Daoy (cell line): ENCODE measurements around the gene URGCP. TPM values are rescaled to one million over a fixed set of nuclear protein-coding genes. Genes with fewer than 3 reads are reported as not detected.

Experiments used
- DNase-seq: peaks from one replicate; pipeline ENCODE4 v3.0.0-alpha.2; 2015; ENCODE audit warnings: low read depth
- total RNA-seq: library from RNA; depleted of rRNA; stranded (reverse); fragments of >200 nt; shearing (Covaris generic); gene quantifications from 2 replicates; pipeline ENCODE4 v1.2.3, GENCODE V29; 2014; rRNA removed

The URGCP gene, protein sequence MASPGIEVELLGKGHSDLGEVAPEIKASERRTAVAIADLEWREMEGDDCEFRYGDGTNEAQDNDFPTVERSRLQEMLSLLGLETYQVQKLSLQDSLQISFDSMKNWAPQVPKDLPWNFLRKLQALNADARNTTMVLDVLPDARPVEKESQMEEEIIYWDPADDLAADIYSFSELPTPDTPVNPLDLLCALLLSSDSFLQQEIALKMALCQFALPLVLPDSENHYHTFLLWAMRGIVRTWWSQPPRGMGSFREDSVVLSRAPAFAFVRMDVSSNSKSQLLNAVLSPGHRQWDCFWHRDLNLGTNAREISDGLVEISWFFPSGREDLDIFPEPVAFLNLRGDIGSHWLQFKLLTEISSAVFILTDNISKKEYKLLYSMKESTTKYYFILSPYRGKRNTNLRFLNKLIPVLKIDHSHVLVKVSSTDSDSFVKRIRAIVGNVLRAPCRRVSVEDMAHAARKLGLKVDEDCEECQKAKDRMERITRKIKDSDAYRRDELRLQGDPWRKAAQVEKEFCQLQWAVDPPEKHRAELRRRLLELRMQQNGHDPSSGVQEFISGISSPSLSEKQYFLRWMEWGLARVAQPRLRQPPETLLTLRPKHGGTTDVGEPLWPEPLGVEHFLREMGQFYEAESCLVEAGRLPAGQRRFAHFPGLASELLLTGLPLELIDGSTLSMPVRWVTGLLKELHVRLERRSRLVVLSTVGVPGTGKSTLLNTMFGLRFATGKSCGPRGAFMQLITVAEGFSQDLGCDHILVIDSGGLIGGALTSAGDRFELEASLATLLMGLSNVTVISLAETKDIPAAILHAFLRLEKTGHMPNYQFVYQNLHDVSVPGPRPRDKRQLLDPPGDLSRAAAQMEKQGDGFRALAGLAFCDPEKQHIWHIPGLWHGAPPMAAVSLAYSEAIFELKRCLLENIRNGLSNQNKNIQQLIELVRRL
- 46.2 and 55.7 TPM in 2 replicates for total RNA-seq

DNA sequence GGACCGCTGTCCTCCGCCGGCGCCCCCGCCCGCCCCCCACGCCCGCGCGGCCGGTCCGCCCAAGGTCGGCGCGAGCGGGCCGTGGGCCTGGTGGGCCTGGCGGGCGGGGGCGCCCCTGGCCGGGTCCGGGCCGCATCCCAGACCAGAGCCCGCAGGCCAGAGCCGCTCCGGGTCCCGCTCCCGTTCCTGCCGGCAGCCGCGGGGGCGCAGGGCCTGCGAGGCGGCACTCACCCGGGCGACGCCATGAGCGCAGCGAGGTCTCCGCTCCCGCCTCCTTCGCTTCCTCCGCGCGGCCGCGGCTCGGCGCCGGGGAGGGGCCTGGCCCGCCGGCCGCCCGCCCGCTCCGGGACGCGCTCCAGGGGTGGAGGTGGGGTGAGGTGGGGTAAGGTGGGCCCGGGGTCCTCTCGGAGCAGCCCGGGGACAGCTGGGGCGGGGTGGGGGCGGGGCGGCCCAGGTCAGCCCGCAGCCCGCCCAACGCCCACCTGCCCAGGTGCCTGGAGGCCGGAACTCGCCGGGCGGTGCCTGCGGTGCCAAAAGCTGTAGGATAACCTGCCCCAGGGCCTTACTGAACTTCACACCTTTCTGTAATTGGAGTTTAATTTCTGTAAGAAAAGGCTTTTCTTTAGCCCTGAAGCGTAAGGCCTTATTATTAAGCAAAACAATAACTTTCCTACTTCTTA, at the start of gene URGCP:
Gene URGCP (minus strand): TSS at position 266 of the 680 bp plus-strand sequence. CDS start 21 bp downstream, at position 245.
- peak; percentile 74 for DNase-seq

GRCh38 chr7:43956027-43956426, 49.6 kb upstream of the URGCP start:
- no peak for DNase-seq

- peak; percentile 72 for DNase-seq
Measured at GRCh38 chr7:43954524-43955228, 48.3 kb upstream of the URGCP start.

DNA sequence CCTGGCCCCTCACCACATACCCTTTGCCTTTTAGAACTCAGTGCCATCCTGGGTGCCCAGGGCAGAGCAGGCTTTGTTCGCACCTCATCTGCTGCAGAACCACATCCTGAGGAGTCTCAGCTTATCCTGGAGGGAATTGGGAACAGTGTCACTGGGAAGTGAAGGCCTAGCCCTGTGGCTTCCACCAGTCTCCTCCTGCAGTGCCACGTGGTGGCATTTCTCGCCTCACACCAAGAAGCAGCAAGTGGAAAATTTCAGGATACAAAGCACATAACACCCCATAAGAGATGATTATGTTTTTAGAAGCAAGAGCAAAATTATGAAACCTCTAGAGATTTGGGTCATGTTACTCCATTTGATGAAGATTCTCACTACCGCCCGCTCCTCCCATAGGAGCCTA, 46.7 kb upstream of the URGCP start:
- no peak for DNase-seq

- no peak for DNase-seq
Measured at GRCh38 chr7:43952028-43952427, 45.6 kb upstream of the URGCP start.

DNA sequence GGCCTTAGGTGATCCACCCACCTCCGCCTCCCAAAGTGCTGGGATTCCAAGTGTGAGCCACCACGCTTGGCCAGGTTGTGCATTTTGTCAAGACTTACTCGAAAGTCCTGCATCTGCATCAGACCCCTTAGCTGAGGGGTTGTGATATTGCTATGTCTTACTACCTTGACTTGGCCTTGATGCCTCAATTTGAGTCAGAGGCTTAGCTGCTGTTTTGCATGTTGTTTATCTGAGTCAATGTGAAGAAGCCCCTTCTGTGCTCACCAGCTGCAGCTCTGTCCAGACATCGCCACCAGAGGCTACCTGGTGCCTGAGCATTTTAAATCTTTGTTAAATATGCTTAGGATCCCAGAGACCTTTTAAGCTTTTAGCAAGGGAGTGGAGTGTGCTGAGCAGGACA, 37.9 kb upstream of the URGCP start:
- no peak for DNase-seq

- DNase-seq = no peak
Measured at GRCh38 chr7:43943417-43944187, 37.2 kb upstream of the URGCP start.

- no peak for DNase-seq
Measured at GRCh38 chr7:43942997-43943396, 36.6 kb upstream of the URGCP start.

GRCh38 chr7:43942250-43942649, 35.9 kb upstream of the URGCP start:
- no peak for DNase-seq

DNA sequence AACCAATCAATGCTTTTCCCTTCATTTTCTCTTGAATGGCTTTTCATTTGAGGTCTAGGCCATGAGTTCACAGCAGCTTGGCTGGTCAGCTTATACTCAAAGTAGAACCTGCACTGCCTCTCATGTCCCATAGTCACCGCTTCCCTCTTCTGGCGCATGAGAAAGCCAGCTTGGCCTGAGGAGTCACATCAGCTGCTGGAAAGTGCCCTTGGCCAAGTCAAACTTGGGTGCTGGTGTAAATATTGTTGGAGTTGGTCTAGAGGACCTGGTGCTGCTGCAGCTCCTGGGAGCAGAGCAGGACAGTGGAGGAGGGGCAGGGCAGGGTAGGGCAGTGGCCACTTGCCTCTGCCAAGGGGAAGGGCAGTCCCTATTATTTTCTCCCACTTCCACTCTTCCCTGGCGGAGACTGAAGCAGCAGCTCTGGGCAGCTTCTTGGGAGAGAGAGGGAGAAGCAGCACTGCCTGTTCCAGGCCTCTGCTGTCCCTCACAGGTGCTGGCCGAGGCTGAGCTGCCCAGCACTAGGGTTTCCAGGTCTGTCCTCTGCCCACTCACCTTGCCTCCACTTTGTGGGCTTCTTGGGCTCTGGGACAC, 32.6 kb upstream of the URGCP start:
- DNase-seq = no peak

DNA sequence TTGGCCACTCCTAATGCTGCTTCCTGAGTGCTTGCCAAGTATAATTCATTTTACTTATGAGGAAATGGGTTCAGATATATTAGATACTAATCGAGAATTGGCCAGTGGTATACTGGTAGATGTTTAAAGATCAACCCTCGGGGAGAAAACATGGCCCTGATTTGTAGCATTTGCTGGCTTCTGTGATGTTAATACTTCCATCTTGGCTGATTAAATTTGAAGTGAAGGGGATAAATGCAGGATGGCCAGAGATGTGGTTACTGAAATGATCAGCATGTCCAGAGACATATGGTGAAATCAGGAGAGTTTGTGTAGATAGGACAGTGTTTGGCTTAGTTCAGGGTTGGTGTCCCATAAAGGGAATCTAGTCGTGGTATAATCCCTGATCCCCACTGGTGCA, 31.0 kb upstream of the URGCP start:
- DNase-seq = no peak

GRCh38 chr7:43933902-43934560, 27.6 kb upstream of the URGCP start:
- DNase-seq = no peak

DNA sequence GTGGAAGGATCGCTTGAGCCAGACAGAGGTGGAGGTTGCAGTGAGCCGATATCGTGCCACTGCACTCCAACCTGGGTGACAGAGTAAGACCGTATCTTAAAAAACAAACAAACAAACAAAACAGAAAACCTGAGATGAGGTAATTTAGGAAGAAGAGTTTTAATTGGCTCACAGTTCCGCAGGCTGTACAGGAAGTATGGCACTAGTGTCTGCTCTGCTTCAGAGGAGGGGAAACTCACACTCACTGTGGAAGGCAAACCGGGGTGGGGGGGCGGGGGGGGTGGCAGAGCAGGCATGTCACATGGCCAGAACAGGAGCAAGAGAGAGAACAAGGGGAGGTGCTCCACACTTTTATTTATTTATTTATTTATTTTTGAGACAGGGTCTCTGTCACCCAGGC, 24.9 kb upstream of the URGCP start:
- DNase-seq = no peak

GRCh38 chr7:43929529-43930457, 23.4 kb upstream of the URGCP start:
- DNase-seq = no peak

GRCh38 chr7:43927810-43928209, 21.4 kb upstream of the URGCP start:
- no peak for DNase-seq

DNA sequence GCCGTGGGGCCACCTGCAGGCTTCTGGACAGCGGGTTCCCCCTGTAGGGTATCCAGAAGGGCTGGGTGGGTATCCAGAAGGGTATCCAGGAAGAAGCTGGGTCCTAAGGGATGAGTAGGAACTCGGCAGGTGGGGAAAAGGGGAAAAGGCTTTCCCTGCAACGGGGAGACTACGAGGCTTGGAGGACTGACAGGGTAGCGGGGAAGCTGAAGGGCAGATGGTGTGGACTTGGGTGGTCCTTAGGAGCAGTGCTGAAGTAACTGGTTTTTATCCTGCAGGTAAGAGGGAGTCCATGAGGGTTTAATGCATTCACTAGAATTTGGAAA, 20.4 kb upstream of the URGCP start:
- DNase-seq = no peak

- DNase-seq = peak; percentile 95
Measured at GRCh38 chr7:43925984-43926797, 19.8 kb upstream of the URGCP start, which contains the start of gene UBE2D4. TSS of gene UBE2D4 (plus strand) at chr7:43926436. CDS start at chr7:43926533, 97 bp downstream.

DNA sequence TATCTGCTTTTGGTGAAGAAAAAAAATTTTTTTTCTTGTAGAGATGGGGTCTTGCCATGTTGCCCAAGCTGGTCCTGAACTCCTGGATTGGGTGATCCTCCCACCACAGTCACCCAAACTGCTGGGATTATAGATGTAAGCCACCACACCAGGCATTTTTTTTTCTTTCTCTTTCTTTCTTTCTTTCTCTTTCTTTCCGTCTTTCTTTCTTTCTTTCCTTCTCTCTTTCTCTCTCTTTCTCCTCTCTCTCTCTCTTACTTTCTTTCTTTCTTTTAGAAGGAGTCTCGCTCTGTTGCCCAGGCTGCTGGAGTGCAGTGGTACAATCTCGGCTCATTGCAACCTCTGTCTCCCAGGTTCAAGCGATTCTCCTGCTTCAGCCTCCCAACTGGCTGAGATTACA, 16.3 kb upstream of the URGCP start:
- DNase-seq = no peak
